Stimulated activated memory B cell treated with anti-CD40 and anti-IgM and Interleukin-4, amounts not matched to agents 10 μg/mL and 1 μg/mL and 100 μg/mL, for 72 hours (primary cell): Measurements from ENCODE around the gene STRBP.

Source experiments
- ATAC-seq: fragments of 150-1000 bp; cut with Tn5 transposase; 2 replicates; pipeline ENCODE4 v1.10.0; 2021
- H3K27ac Mint-ChIP-seq: one replicate; pipeline ENCODE4 v1.8.0; 2022; ENCODE audit warnings: mild to moderate bottlenecking, mixed read lengths
- H3K27me3 Mint-ChIP-seq: one replicate; pipeline ENCODE4 v1.8.0; 2022; ENCODE audit warnings: mixed read lengths
- H3K36me3 Mint-ChIP-seq: one replicate; pipeline ENCODE4 v1.8.0; 2022; ENCODE audit warnings: mixed read lengths
- H3K4me1 Mint-ChIP-seq: one replicate; pipeline ENCODE4 v1.8.0; 2022; ENCODE audit warnings: mixed read lengths
- H3K4me3 Mint-ChIP-seq: one replicate; pipeline ENCODE4 v1.8.0; 2022; ENCODE audit warnings: mild to moderate bottlenecking, moderate library complexity, mixed read lengths
- H3K9me3 Mint-ChIP-seq: one replicate; pipeline ENCODE4 v1.8.0; 2022; ENCODE audit warnings: mixed read lengths

The STRBP gene

DNA sequence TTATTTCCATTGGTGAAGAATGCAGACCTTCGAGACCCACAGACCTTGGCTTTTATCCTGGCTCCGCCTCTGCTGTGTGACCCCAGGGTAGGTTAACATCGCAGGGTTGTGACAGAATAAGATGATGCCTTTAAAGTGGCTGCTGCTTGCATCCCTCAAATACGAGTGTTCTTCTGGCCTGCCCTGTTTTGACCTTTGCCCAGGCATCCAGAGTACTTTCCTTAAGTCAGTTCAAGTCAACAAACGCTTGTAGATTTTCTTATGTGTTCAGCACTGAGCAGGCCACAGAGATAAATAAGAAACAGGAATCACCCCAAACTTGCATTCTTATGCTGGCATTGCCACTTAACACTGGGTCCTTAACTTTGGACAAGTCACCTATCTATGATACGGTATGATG is 184.7 kb downstream of the STRBP start:
- peak overlapping the region; percentile 56 for H3K27ac Mint-ChIP-seq
- H3K36me3 Mint-ChIP-seq: peaks cover 55% of the 10 kb centered on the region

GRCh38 chr9:123081824-123082223 is 186.6 kb downstream of the STRBP start:
- peaks cover 60% of the 10 kb centered on the region for H3K36me3 Mint-ChIP-seq
- no peaks in the 10 kb centered on the region for H3K27me3 Mint-ChIP-seq
- H3K27ac Mint-ChIP-seq: no peak overlapping the region
- peaks cover 22% of the 10 kb centered on the region for H3K4me1 Mint-ChIP-seq
- H3K9me3 Mint-ChIP-seq: no peaks in the 10 kb centered on the region
- ATAC-seq: no peak
- H3K4me3 Mint-ChIP-seq: no peak overlapping the region

More for the DNA sequence above, 184.7 kb downstream of the STRBP start:
- no peak for ATAC-seq
- Mint-ChIP-seq H3K4me1 (peaks cover 28% of the 10 kb centered on the region), H3K27me3 (no peaks in the 10 kb centered on the region), H3K4me3 (no peak overlapping the region), H3K9me3 (no peaks in the 10 kb centered on the region)

- H3K27ac Mint-ChIP-seq: no peak overlapping the region
- no peak for ATAC-seq
- no peaks in the 10 kb centered on the region for H3K27me3 Mint-ChIP-seq
- peaks cover 50% of the 10 kb centered on the region for H3K36me3 Mint-ChIP-seq
- H3K4me3 Mint-ChIP-seq: no peak overlapping the region
- H3K9me3 Mint-ChIP-seq: no peaks in the 10 kb centered on the region
- H3K4me1 Mint-ChIP-seq: peaks cover 15% of the 10 kb centered on the region
Measured at GRCh38 chr9:123080444-123080843, 187.9 kb downstream of the STRBP start.

GRCh38 chr9:123074628-123075027 is 193.8 kb downstream of the STRBP start:
- no peak for ATAC-seq
- Mint-ChIP-seq H3K9me3 (no peaks in the 10 kb centered on the region), H3K27ac (no peak overlapping the region), H3K4me1 (peaks cover 14% of the 10 kb centered on the region), H3K4me3 (no peak overlapping the region), H3K36me3 (peaks cover 42% of the 10 kb centered on the region), H3K27me3 (no peaks in the 10 kb centered on the region)

GRCh38 chr9:123073991-123074422 is 194.4 kb downstream of the STRBP start:
- Mint-ChIP-seq H3K4me3 (no peak overlapping the region), H3K9me3 (no peaks in the 10 kb centered on the region), H3K36me3 (peaks cover 38% of the 10 kb centered on the region), H3K4me1 (peaks cover 14% of the 10 kb centered on the region), H3K27me3 (no peaks in the 10 kb centered on the region), H3K27ac (no peak overlapping the region)
- ATAC-seq: no peak

GRCh38 chr9:123073441-123073840 is 194.9 kb downstream of the STRBP start:
- H3K27me3 Mint-ChIP-seq: no peaks in the 10 kb centered on the region
- no peak for ATAC-seq
- no peak overlapping the region for H3K27ac Mint-ChIP-seq
- H3K4me1 Mint-ChIP-seq: peaks cover 14% of the 10 kb centered on the region
- no peaks in the 10 kb centered on the region for H3K9me3 Mint-ChIP-seq
- peaks cover 32% of the 10 kb centered on the region for H3K36me3 Mint-ChIP-seq
- no peak overlapping the region for H3K4me3 Mint-ChIP-seq

- ATAC-seq: no peak
- Mint-ChIP-seq H3K36me3 (peaks cover 36% of the 10 kb centered on the region), H3K4me3 (no peak overlapping the region), H3K27ac (no peak overlapping the region), H3K27me3 (no peaks in the 10 kb centered on the region), H3K9me3 (no peaks in the 10 kb centered on the region), H3K4me1 (peaks cover 14% of the 10 kb centered on the region)
Measured at GRCh38 chr9:123072407-123072995, 195.9 kb downstream of the STRBP start.
